Gastrocnemius medialis (tissue), 4 donors: ENCODE results near the gene SCAI. TPM values are rescaled to one million over a fixed set of nuclear protein-coding genes. Genes with fewer than 3 reads are reported as not detected.

Experiments used
- ATAC-seq, 2 donors: fragments of 150-250 bp; one replicate each; pipeline ENCODE4 v1.9.1; 2016
- DNase-seq, 2 donors: peaks; one replicate each; pipeline ENCODE4 v3.0.0-alpha.2; 2019
- H3K27ac ChIP-seq, 4 donors: fragments of 200-600 bp; sonication (generic); 1 replicate in 1 of 4; 2 replicates in 3 of 4; pipeline ENCODE4 v1.5.1; 2016 to 2018; ENCODE audit warnings: mild to moderate bottlenecking in 2 of 4, moderate library complexity in 1 of 4
- H3K27me3 ChIP-seq, 3 donors: fragments of 200-600 bp; sonication (generic) in 2 of 3; 1 replicate in 1 of 3; 2 replicates in 2 of 3; pipeline versions ENCODE4 v1.5.1 to v1.6.0; 2016 to 2019; ENCODE audit warnings: mild to moderate bottlenecking in 1 of 3, moderate library complexity in 1 of 3
- H3K36me3 ChIP-seq, 2 donors: fragments of 200-600 bp; sonication (generic) in 1 of 2; one replicate each; pipeline ENCODE4 v1.5.1; 2017 to 2018
- H3K4me1 ChIP-seq, 2 donors: fragments of 200-600 bp; sonication (generic) in 1 of 2; one replicate each; pipeline ENCODE4 v1.5.1; 2016 to 2017; ENCODE audit warnings: mild to moderate bottlenecking in 2 of 2
- H3K4me3 ChIP-seq, 4 donors: fragments of 200-600 bp; sonication (generic) in 3 of 4; 1 replicate in 1 of 4; 2 replicates in 3 of 4; pipeline ENCODE4 v1.5.1; 2016 to 2019; ENCODE audit warnings: mild to moderate bottlenecking in 2 of 4
- H3K9me3 ChIP-seq, 3 donors: fragments of 200-600 bp; sonication (generic) in 2 of 3; 1 replicate in 1 of 3; 2 replicates in 2 of 3; pipeline ENCODE4 v1.5.1; 2016 to 2019
- CTCF ChIP-seq, 5 experiments: fragments of 450-650 bp in 3 of 5; fragments of 200-600 bp in 2 of 5; sonication (generic) in 2 of 5; IDR thresholded peaks in 4 of 5; conservative IDR thresholded peaks in 1 of 5; 1 replicate in 4 of 5; 2 replicates in 1 of 5; pipeline ENCODE4 v1.5.1; 2016 to 2019; ENCODE audit warnings: antibody characterized with exemption in 5 of 5, mild to moderate bottlenecking in 3 of 5, moderate library complexity in 3 of 5
- POLR2A ChIP-seq, 2 donors: fragments of 450-650 bp; IDR thresholded peaks; one replicate each; pipeline ENCODE4 v1.6.1; 2017; ENCODE audit warnings: antibody characterized with exemption in 2 of 2, mild to moderate bottlenecking in 2 of 2, moderate library complexity in 2 of 2
- in situ Hi-C, 4 donors: fragments of 200-750 bp; cut with MboI; loops; one replicate each; pipeline versions ENCODE4 v1.15.0 to v1.8.0; 2017; ENCODE audit warnings: low sequenced_read_pairs in 4 of 4
- intact Hi-C: fragments of 100-400 bp; cut with DNase I; formaldehyde crosslinking; loops from one replicate; pipeline ENCODE4 v1.15.1; 2023; ENCODE audit warnings: low total_unique reads
- total RNA-seq, 4 donors: library from RNA; depleted of rRNA; stranded (reverse); fragments of >200 nt; gene quantifications; one replicate each; pipeline versions ENCODE4 v1.1.0 to v1.2.3, GENCODE V29; 2016

SCAI gene
- total RNA-seq = 1 to 10 TPM; 1.1 to 4.7 (median 3.4) TPM

- Histone ChIP-seq H3K27ac (peak within 1 kb of the TSS; percentile 61 to 81 (median 80)), H3K9me3 (no peaks in the 10 kb centered on the region), H3K36me3 (peaks cover 0 to 11% of the 10 kb centered on the region in 2 donors), H3K4me3 (peak within 1 kb of the TSS; percentile 64 to 78 (median 76)), H3K4me1 (peaks cover 10 to 15% of the 10 kb centered on the region in 2 donors), H3K27me3 (no peaks in the 10 kb centered on the region)
- in situ Hi-C loops = loop anchor here (5.0 to 25.0 kb wide), 4 partner anchors 199 to 381 kb away; partner anchors contain the start of genes GOLGA1 (in 4 of the 4) and NR6A1 (in 2 of the 4)
- DNase-seq = peak; percentile 99
- intact Hi-C loops = loop anchor here (1.0 to 5.0 kb wide), 4 partner anchors 40 to 371 kb away; partner anchors contain the start of genes GOLGA1 and NR6A1
- no peak for TF ChIP-seq POLR2A (IDR thresholded peaks at IDR 0.05)
- TF ChIP-seq CTCF (IDR thresholded peaks at IDR 0.05 in 4 of 5, conservative IDR thresholded peaks at IDR 0.05 in 1 of 5) = peak; percentile 98 to 100 (median 99)
- ATAC-seq = peak; percentile 99 to 100
Measured at GRCh38 chr9:125143377-125144090, at the start of gene SCAI. Gene SCAI, minus strand, starts transcription at chr9:125143528. Its CDS starts 91 bp downstream, at chr9:125143437.

- ATAC-seq (no peak), DNase-seq (no peak)
- TF ChIP-seq CTCF (IDR thresholded peaks at IDR 0.05 in 4 of 5, conservative IDR thresholded peaks at IDR 0.05 in 1 of 5) (no peak), POLR2A (IDR thresholded peaks at IDR 0.05) (no peak)
- no peaks in the 10 kb centered on the region for H3K27me3 ChIP-seq
- H3K4me3 ChIP-seq = peak overlapping the region; percentile 70 to 100 (median 97)
- peaks cover 39 to 44% of the 10 kb centered on the region in 2 donors for H3K4me1 ChIP-seq
- no peaks in the 10 kb centered on the region for H3K36me3 ChIP-seq
- intact Hi-C loops (no loop called here), in situ Hi-C loops (no loop called here)
- no peaks in the 10 kb centered on the region for H3K9me3 ChIP-seq
- peak overlapping the region; percentile 89 to 100 (median 98) for H3K27ac ChIP-seq
Measured at GRCh38 chr9:125190361-125190801, 47.1 kb upstream of the SCAI start.

- Histone ChIP-seq H3K27ac (peak within 1 kb of the TSS; percentile 89 to 100 (median 98)), H3K36me3 (no peaks in the 10 kb centered on the region), H3K4me1 (peaks cover 39 to 44% of the 10 kb centered on the region in 2 donors), H3K27me3 (no peaks in the 10 kb centered on the region), H3K4me3 (peak within 1 kb of the TSS; percentile 70 to 100 (median 97)), H3K9me3 (no peaks in the 10 kb centered on the region)
- TF ChIP-seq POLR2A (IDR thresholded peaks at IDR 0.05) (peak; percentile 93 to 96), CTCF (IDR thresholded peaks at IDR 0.05 in 4 of 5, conservative IDR thresholded peaks at IDR 0.05 in 1 of 5) (peak in 4 of 5 experiments; percentile 68 to 75 (median 70))
- intact Hi-C loops (loop anchor here (1.0 to 10.0 kb wide), 3 partner anchors 53 to 325 kb away; partner anchors contain the start of genes ARPC5L, GOLGA1, HSPA5 and RPL35), in situ Hi-C loops (no loop called here)
- DNase-seq (peak; percentile 96 to 98), ATAC-seq (peak; percentile 91 to 94)
Measured at GRCh38 chr9:125189361-125190289, 46.3 kb upstream of the SCAI start, which contains the start of gene PPP6C. Gene PPP6C, minus strand, starts transcription at chr9:125189803. Its CDS starts 85 bp downstream, at chr9:125189718.

GRCh38 chr9:125189011-125189360 lies 45.7 kb upstream of the SCAI start:
- H3K9me3 ChIP-seq = no peaks in the 10 kb centered on the region
- peaks cover 44 to 50% of the 10 kb centered on the region in 2 donors for H3K4me1 ChIP-seq
- peak overlapping the region; percentile 70 to 100 (median 97) for H3K4me3 ChIP-seq
- peak overlapping the region; percentile 89 to 100 (median 98) for H3K27ac ChIP-seq
- no peaks in the 10 kb centered on the region for H3K27me3 ChIP-seq
- H3K36me3 ChIP-seq = no peaks in the 10 kb centered on the region
- in situ Hi-C loops = no loop called here
- intact Hi-C loops = loop anchor here (1.0 to 10.0 kb wide), 3 partner anchors 53 to 324 kb away; partner anchors contain the start of genes ARPC5L, GOLGA1, HSPA5 and RPL35
- no peak for TF ChIP-seq POLR2A (IDR thresholded peaks at IDR 0.05)
- TF ChIP-seq CTCF (IDR thresholded peaks at IDR 0.05 in 4 of 5, conservative IDR thresholded peaks at IDR 0.05 in 1 of 5) = no peak
- ATAC-seq (peak; percentile 16 to 21), DNase-seq (peak in 1 of 2 donors; percentile 38)
